Right ventricle myocardium superior (tissue), 1 donor: Measurements from ENCODE around the gene OTOG. TPM values are rescaled to one million over a fixed set of nuclear protein-coding genes. Genes with fewer than 3 reads are reported as not detected.

Experiments
- ATAC-seq: fragments of 200-7000 bp; cut with Tn5 transposase; one replicate; pipeline ENCODE4 v1.9.1; 2020; ENCODE audit warnings: mild to moderate bottlenecking; ENCODE audit not compliant: poor library complexity
- DNase-seq: peaks from one replicate; pipeline ENCODE4 v3.0.0-alpha.2; 2020
- intact Hi-C: fragments of 100-400 bp; cut with DNase I; formaldehyde crosslinking; loops from one replicate; pipeline ENCODE4 v1.11.2; 2022
- total RNA-seq: library from RNA; stranded (reverse); fragmentation: NEBNext Ultra II Directional; extraction: Animal tissue kit (Norgen Biotek cat#: 25700); gene quantifications from one replicate; pipeline ENCODE4 v1.2.1, GENCODE V29; 2021
- donor health status: DM: no; HTN: yes; CAD: no; lungs with severe emphysema.

Gene OTOG
- total RNA-seq, 1 donor from 2014 or later: not detected

- DNase-seq: no peak
- intact Hi-C loops: no loop called here
- ATAC-seq: no peak
Observed at GRCh38 chr11:17553249-17553546, 6.1 kb downstream of the OTOG start.

GRCh38 chr11:17554487-17554886 is 7.4 kb downstream of the OTOG start:
- DNase-seq: no peak
- intact Hi-C loops: no loop called here
- ATAC-seq: no peak

- intact Hi-C loops: no loop called here
Observed at GRCh38 chr11:17556999-17557398, 9.9 kb downstream of the OTOG start.

DNA sequence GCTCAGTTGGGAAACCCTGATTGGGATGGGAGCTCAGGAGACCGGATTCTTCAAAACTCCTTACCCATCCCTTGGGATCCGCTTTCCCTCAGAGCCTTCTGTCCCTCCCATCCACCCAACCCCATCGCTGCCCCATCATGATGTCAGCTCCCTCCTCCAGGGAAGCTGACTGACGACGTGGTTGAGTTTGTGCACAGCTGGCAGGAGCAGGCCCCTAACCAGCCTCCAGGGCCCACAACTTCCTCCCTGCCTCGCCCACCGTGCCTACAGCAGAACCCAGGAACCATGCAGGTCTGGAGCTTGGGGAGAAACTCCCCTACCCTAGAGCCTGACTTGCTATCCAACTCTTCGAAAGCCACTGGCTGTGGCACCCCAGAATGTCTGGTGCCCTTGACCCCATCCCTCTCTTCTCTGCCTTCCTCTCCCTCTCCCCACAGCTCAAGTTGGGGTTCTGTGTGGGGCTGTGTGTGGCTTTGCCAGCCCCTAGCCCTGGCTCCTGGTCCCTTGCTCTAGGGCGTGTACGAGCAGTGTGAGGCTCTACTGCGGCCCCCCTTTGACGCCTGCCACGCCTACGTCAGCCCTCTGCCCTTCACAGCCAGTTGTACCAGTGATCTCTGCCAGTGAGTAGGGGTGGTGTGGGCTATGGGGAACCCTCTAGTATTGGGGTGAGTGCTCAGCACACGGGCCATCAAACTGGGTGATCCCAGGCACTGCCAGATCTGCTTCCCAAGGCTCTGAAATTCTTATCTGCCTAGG is 11.1 kb downstream of the OTOG start:
- no peak for DNase-seq
- intact Hi-C loops: no loop called here
- ATAC-seq: no peak

More at GRCh38 chr11:17556999-17557398, 9.9 kb downstream of the OTOG start:
- ATAC-seq: no peak
- DNase-seq: no peak

DNA sequence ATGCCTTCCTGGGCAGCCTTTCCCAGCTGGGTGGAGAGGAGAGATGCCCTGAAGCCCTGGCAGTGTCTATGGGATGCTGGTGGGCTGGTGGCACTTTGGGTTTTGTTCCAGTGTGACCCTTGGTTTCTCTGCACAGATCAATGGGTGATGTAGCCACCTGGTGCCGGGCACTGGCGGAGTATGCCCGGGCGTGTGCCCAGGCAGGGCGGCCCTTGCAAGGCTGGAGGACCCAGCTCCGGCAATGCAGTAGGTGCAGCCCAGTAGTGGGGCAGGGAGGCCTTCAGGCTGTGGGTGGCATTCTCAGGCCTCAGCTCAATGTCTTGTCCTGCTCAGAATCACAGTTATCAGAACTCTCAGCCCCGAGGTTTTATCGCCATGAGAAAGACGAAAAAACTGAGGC is 11.9 kb downstream of the OTOG start:
- intact Hi-C loops: no loop called here
- DNase-seq (no peak), ATAC-seq (no peak)

DNA sequence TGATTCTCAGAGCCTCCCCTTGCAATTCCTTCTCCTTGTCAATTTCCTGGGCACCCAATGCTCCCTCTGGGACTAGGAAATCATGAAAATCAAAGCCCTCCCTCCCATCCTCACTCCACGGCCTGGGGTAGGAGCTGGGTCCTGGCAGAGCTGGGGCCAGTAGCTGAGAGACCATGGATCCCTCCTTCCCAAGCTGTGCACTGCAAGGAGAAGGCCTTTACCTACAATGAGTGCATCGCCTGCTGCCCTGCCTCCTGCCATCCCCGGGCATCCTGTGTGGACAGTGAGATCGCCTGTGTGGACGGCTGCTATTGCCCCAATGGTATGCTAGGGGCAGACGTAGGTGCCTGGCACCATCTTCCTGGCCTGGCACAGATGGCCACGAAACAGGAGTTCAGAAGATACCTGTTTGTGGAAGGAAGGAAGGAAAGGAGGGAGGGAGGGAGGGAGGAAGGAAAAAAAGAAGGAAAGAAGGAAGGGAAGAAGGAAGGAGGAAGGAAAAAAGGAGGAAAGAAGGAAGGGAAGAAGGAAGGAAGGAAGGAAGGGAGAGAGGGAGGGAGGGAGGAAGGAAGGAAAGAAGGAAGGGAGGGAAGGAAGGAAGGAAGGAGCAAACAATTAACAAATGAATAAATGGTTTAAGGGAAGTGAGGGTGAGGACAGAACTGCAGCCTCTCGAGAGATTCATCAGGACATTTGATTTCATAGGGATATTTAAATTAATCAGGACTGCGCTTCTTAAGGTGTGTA is 12.5 kb downstream of the OTOG start:
- intact Hi-C loops: no loop called here
- ATAC-seq (no peak), DNase-seq (no peak)

DNA sequence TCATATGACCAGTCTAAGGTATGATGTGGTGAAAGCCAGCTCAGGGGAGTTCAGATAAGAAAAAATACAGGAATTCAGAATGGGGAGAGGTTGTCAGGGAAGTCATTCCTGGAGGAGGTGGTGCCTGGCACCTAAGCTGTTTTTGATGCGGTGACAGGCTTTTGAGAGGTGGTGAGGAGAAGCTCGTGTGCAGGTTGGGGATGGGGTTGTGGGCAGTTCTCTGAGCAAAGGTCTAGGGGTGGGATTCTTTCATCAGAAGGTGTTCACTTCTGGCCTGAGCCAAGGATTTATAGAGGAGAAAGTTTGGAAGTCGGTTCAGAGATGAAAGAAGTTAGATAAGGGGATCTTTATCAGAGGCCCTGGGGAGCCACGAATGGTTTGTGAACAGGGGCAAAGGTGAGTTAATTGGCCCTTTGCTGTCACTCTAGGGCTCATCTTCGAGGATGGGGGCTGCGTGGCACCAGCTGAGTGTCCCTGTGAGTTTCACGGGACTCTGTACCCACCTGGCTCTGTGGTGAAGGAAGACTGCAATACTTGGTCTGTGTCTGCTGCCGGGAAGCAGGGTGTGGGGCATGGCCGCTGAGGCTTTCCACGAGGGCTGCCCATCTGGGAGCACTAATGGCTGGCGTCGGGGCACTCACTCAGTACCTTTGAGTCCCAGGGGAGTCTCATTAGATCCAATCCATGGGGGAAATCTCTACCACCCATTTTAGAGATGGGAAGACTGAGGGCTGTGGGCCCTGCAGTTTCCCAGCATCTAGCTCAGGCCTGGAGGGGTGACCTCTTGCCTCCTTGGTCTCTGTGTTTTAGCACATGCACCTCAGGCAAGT is 13.4 kb downstream of the OTOG start:
- ATAC-seq (no peak), DNase-seq (no peak)

DNA sequence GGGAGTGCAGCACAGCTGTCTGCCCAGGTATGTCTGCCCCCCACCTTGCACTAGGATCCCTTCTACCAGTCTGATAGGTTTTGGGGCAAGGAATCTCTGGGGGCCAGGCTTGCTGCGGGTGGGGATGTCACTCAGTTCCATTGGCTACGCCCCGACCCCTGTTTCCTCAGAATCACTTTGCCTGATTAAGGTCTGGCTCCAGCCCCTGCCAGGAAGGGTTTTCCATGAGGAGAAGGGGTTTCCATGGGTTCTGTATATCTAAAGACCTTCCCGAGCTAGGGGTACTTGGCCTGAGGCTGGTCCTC is 14.0 kb downstream of the OTOG start:
- ATAC-seq (no peak), DNase-seq (no peak)
- intact Hi-C loops: no loop called here

More for the DNA sequence above, 13.4 kb downstream of the OTOG start:
- intact Hi-C loops: no loop called here

GRCh38 chr11:17561526-17561925 is 14.5 kb downstream of the OTOG start:
- ATAC-seq (no peak), DNase-seq (no peak)
- intact Hi-C loops: no loop called here

- no peak for DNase-seq
- peak; percentile 34 for ATAC-seq
- intact Hi-C loops: no loop called here
Observed at GRCh38 chr11:17563231-17563646, 16.2 kb downstream of the OTOG start.

DNA sequence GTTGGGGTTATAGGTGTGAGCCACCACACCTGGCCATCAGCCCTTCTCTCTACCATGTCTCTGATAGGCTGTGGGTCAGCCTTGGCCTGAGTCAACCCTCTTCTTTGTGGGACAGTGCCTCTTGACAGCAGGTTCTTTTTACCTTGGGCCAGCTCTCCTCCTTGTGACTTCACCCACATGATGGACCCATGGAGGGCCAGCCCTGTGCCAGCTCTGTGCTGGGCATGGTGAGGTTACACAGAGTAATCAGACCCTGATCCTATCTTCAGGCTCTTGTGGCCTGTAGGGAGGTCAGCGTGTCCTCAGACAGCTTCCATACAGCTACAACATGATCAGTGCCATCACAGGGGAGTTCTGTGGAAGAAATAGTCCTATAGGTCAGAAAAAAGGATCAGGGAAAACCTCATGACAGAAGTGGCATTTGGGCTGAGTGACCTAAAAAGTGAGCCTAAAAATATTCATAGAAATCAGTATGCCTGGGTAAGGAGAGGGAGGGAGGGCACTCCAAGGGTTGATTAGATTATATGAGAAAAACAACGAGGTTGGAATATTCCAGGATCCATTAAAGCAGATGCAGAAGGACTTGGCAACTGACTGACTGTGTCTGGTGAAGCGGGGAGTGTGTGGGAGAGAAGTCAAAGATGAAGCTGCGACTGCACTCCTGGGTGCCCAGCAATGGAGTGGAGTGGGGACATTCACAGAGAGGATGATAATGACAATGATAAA is 17.1 kb downstream of the OTOG start:
- ATAC-seq: peak; percentile 21
- intact Hi-C loops: no loop called here
- DNase-seq: no peak

DNA sequence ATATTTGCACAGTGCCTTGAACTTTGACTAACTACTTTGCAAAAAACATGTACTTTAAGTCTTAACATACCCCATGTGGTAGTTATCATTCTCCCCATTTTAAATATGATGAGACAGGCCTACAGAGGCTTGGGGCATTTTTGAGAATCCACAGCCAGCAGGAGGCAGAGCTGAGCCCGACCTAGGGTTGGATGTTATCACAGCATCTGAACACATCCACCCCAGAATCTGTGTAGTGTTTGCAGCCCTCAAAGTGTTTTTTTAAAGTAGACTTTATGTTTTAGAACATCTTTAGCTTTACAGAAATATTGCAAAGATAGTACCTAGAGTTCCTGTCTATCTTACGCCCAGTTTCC is 17.6 kb downstream of the OTOG start:
- DNase-seq (no peak), ATAC-seq (no peak)
- intact Hi-C loops: no loop called here

DNA sequence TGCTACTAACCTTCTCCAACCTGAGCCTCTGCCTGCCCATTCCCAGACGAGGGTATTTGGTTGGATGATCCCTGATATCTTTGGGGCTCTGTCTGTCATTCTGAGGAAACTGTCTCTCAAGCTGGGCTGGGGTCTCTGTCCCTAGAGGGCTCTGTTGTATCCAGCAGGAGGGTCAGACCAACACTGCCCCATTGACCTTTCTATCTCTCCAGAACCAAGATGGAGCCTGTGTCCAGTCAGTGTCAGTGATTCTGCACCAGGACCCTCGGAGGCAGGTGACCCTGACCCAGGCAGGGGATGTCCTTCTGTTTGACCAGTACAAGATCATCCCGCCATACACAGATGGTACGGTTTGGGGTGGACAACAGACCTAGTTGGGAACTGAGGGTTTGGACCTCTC is 21.9 kb downstream of the OTOG start:
- ATAC-seq (no peak), DNase-seq (no peak)
- intact Hi-C loops: no loop called here

- no peak for ATAC-seq
- intact Hi-C loops: no loop called here
- DNase-seq: no peak
Observed at GRCh38 chr11:17570034-17570433, 23.0 kb downstream of the OTOG start.

DNA sequence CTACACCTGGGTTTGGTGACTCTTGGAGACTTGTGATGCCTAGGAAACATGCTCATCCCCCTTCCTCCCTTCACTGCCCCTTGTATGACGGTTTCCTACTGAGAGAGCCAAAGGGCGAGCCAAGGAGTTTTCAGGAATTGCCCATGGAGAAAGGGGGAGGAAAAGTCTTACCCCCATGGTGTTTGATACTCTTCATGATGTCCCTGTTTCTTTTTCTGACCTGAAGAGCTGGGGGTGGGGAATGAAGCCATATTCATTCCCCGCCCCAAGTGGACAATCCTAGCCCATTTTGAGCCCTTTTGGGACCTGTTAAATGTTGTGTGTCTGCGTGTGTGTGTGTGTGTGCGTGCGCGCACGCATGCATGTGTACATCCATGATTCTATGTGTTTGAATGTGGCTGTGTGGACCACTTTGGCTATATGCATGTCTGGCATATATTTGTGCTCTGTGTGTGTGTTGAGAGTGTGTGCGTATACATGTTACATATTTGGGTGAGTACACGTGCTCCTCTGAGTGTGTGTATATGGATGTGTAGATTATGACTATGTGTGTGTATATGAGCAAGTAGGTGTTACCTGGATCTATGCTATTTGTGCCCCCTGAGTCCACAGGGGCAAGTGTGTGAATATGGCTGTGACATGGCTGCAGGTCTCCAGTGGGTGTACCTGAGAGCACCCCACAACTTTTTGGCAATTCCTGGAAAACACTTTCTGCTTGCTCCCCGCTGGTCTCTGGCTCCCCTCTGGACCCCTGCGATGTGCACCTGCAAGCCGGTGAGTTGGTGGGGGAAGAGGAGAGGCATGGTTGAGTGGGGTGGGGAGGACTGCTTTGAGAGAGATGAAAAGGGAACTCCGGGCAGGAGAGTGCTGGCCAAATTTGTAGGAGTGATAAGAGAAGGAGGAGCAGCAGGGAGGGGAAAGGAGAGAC is 24.6 kb downstream of the OTOG start:
- intact Hi-C loops: no loop called here
- DNase-seq (no peak), ATAC-seq (no peak)

DNA sequence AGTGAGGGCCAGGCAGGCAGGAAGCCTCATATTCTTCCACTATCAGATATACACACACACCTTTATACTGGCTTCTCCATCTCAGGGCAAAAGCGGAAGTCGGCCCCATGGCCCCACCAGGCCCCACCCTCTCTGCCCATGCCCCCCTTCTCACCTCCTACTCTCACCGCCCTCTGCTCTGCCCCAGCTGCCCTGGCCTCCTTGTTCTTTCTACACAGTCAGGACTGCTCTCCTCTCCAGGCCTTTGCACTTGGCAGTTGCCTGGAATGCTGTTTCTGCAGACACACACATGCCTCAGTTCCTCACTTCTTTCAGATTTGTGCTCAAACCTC is 25.3 kb downstream of the OTOG start:
- intact Hi-C loops: no loop called here
- no peak for DNase-seq
- no peak for ATAC-seq

DNA sequence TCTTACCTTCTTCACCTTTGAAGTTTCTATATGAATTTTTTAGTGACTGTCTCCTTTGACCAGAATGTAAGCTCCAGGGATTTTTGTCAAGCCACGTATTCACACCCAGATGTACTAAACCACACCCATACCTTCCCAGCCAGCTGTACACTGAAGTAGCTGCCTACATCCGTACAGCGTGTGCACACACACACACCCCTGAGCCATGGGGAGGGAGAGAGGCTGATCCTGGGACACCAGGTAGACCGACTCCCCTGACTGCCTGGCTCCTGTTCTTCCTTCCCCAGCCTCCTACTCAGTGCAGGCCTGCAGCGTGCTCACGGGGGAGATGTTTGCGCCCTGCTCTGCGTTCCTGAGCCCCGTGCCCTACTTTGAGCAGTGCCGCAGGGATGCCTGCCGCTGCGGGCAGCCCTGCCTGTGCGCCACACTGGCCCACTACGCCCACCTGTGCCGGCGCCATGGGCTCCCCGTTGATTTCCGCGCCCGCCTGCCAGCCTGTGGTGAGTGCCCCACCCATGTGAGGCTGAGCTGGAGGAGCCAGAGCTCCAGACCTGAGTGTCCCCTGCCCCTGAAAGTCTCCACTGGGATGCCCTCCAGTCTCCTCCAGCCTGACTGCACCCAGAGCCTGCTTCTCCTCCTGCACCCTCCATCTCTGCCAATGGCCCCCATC is 25.9 kb downstream of the OTOG start:
- DNase-seq (no peak), ATAC-seq (no peak)
- intact Hi-C loops: no loop called here

DNA sequence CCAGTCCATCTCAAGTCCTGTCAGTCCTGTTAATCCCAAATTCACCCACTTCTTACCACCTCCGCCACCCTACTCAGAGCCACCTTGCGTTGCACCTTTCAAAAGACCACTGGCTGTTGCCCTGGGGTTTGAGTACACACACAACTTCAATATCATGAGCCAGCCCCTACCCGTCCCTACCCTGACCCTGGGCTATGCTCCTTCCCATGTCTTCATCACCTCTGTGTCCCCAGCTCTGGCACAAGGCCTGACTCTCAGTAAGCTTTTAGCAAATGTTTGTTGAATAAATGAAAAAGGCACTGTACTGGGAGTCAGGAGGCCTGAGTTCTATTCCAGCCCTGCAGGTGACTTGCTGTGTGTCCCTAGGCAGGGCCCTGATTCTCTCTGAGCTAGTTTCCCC is 26.5 kb downstream of the OTOG start:
- ATAC-seq (no peak), DNase-seq (peak; percentile 27)
- intact Hi-C loops: no loop called here
